ENCODE measurements around the gene ATRN.
"Not testable (repeated sequence)": the region's sequence is repeated elsewhere in the genome, so short reads cannot be mapped to it uniquely, and the experiment has no call there.

The ATRN gene

DNA sequence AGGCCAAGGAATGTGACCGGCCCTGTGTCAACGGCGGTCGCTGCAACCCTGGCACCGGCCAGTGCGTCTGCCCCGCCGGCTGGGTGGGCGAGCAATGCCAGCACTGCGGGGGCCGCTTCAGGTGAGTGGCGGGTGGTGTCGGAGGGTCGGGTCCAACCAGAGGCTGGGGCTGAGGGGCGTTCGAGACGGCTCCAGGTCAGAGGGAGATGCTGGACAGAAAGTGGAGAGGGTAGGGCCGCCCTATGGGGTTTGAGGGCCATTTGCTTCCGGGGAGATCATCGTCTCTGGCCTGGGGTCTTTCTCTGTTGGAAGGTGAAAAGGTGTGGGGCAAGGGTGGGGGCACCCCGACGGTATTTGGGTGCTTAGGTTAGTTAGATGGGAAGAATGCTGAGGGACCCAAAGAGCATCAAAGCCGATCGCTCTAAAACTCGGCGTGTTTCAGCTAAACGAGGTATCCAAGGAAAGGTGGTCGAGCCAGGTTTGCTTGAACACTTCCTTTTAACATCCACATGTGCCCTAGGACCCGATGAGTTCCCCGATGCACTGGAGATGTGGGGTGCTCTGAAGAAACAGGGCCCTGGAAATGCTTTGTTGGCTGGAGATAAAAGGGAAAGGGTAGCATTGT, 691 bp downstream of the ATRN start:
- DNase-seq, result peak; percentile 3

DNA sequence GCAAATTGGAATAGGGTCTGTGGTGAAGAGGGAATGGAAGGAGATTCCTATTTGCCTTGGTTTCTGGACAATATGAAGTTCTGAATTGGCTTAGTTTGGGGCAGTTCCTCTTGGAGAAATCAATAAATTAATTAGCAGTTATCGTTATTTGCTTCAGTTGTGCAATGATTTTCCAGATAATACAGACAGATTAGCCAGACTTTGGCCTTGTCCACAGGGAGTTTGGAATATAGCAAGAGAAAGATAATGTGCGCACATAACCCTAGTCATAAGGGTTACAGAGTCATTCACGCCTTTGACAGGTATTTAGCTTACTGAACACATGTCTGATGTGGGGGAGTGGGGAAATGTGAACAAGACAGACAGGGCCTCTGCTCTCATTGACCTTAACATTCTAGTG, 1.3 kb downstream of the ATRN start:
- no peak for DNase-seq

DNA sequence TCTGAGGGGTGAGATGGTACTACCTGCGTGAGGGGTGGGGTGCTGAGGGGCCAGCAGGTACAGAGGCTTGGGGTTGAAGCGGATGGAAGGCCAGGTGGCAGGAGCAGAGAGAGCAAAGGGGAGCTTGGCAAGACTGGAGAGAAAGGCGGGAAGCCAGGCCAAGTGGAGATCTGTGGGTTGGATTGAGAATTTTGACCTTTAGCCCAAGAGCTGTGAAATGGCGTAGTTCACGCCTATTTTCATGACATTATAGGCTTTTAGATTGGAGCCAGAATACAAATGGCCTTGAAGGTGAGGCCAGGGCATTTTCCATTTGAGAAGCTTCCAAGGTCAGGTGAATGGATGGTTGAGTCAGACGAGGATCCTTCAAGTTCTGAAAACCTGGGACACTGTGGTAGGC, 2.5 kb downstream of the ATRN start:
- no peak for DNase-seq

DNA sequence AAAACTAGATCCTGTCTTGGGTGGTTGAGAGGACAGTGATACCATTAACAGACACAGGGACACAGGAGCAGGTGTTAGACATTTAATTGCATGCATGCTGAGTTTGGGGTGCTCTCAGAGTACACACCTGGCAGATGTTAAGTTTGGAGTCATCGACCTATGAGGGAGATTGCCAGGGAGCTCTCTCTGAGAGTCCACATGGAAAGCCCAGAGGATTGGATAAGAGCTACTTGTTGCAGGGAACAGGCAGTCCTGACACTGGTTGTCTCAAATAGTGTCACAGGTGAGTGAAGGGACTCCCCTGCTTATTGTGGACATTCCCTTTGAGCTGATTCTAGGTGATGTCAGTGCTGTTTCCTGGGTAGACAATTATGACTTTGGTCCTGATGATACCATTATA, 3.1 kb downstream of the ATRN start:
- no peak for DNase-seq

DNA sequence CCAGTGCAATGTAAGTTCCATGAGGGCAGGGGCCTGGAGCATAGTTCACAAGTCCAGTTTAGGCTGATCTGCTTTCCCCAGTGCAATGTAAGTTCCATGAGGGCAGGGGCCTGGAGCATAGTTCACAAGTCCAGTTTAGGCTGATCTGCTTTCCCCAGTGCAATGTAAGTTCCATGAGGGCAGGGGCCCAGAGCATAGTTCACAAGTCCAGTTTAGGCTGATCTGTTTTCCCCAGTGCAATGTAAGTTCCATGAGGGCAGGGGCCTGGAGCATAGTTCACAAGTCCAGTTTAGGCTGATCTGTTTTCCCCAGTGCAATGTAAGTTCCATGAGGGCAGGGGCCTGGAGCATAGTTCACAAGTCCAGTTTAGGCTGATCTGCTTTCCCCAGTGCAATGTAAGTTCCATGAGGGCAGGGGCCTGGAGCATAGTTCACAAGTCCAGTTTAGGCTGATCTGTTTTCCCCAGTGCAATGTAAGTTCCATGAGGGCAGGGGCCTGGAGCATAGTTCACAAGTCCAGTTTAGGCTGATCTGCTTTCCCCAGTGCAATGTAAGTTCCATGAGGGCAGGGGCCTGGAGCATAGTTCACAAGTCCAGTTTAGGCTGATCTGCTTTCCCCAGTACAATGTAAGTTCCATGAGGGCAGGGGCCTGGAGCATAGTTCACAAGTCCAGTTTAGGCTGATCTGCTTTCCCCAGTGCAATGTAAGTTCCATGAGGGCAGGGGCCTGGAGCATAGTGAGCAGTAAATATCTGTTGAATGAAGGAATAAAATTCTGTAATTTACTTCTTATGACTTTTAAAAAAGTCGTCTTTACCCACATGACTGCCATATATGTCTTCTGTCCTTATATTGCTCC, 6.4 kb downstream of the ATRN start:
- DNase-seq, result not testable (repeated sequence)

DNA sequence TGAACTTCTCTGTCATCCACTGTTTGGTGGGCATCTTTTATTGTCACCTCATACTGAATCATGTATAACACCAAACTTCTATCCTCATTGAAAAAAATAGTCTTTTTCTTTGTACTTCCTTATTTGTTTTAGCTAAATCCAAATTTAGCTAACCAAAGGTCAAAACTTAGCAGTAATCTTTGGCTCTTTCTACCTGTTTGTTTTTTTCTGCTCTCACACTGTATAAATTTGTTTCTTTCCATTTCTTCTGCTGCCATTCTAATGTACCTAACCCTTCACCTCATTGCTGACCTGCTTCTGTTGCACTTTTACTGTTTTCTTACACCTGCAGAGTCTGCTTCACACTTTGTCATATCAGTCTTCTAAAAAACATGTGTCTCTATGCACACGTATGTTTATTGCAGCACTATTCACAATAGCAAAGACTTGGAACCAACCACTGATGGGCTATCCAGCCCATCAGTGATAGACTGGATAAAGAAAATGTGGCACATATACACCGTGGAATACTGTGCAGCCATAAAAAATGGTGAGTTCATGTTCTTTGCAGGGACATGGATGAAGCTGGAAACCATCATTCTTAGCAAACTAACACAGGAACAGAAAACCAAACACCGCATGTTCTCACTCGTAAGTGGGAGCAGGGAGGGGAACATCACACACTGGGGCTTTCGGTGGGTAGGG, 7.2 kb downstream of the ATRN start:
- no peak for DNase-seq

DNA sequence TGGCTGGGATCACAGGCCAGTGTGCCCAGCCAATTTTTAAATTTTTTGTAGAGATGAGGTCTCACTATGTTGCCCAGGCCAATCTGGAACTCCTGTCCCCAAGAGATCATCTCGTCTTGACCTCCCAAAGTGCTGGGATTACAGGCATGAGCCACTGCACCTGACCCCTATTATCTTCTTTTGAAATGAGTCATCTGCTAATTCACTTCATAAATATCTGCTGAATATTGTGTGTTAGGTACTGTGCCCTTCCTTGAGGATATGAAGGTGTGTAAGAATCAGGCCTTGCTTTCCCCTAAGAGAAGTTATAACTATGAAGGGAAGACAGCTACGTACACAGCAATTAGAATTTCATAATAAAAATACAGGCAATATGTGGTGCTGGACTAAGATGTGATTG, 8.2 kb downstream of the ATRN start:
- DNase-seq, result no peak

DNA sequence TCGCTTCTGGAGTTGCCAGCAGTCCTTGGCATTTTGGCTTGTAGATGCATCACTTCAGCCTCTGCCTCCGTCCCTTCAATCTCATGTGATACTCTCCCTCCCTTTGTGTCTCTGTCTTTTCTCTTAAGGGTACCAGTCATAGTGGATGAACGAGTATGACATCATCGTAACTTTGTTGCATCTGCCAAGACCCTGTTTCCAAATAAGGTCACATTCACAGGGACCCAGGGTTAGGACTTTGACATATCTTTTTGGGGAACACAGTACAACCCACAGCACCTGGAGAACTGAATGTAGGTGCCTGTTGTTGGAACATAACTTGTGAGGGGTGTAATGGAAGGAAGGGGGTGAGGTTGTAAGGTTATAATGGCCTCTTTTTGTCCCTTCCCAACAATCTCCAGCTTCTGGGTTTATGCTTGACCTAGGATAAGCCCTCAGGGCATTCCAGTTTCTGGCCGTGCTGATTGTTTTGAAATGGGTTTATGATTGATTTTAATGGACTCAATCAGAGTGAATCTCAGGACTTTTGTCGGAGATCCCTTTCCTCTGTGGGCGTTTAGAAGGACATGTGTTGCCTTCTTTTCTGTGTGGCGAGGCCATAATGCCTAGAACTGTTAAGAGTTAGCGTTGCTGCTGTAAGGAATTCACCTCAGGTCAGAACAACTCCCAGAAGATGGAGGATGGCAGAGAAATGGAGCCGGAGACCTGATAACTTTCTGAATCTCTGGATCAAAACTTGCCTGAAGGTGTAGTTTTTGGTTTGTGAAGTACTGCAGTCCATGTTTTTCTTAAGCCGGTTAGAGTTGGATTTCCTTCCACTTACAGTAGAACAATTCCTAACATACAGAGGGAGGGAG, 9.2 kb downstream of the ATRN start:
- no peak for DNase-seq

DNA sequence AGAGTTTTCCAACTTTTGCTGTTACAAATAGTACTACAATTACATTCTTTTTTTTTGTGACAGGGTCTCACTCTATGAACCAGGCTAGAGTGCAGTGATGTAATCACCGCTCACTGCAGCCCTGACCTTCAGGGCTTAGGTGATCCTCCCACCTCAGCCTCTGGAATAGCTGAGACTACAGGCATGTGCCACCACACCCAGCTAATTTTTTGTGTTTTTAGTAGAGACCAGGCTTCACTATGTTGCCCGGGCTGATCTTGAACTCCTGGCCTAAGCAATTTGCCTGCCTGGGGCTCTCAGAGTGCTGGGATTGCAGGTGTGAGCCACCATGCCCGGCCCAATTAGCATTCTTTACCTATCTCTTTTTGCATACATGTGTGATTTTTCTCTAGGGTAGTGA, 12.5 kb downstream of the ATRN start:
- no peak for DNase-seq

DNA sequence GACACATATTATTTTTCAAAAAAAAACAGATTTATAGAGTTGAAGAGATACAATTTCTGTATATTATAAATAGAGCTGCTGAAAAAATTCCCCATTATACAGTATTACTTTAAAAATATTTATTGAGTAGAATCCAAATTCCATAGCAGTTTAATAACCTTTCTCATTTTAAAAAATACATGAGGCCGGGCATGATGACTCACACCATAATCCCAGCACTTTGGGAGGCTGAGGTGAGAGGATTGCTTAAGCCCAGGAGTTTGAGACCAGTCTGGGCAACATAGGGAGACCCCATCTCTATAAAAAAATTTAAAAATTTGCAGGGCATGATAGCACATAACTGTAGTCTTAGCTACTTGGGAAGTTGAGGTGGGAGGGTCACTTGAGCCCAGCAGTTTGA, 13.0 kb downstream of the ATRN start:
- DNase-seq, result no peak

DNA sequence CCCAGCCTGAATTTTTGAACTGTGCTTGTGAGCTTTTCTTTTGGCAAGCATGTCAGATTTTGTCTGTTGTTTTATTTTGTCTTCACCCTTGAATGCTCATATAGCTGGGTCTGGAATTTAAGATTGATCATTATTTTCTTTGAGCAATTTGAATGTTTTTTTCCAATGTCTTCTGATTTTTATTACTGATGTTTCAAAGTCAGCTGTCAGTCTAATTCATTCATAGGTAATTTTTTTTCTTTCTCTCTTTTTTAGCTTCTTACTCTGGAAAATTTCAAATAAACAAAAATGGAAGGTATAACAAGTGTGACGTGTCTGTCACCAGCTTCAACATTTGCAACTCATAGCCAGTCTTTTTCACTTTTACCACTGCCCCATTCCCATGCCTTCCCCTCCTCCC, 15.1 kb downstream of the ATRN start:
- no peak for DNase-seq

DNA sequence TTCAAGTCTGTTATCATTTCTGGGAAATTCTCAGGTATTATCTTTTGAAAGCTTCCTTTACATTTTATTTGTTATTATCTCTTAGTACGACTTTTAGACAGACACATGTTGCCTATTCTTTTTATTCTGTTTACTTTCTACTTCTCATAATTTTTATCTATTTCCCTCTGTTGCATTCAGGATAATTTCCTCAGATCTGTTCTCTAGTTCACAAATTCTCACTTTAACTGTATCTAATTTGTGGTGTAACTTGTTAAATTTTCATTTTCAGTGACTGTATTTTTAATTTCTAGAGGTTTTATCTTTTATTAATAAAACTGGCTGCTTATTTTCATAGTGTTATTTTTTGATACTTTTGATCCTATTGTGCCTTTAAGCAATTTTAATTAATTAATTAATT, 16.0 kb downstream of the ATRN start:
- no peak for DNase-seq

DNA sequence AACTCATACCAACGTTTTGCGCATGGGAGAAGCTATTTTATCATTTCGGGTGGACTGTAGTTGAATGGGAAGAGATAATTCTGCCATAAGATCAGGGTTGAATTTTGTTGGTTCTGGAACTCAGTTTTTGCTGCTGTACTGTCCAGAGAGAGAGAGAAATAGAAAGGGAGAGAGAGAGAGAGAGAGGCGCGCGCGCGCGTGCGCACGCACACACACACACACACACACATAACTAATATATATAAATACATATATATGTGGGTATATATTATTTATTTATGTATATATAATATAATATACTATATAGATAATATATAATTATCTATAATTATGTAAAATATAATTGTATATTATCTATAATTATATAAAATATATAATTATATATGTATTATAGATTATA, 21.9 kb downstream of the ATRN start:
- no peak for DNase-seq

DNA sequence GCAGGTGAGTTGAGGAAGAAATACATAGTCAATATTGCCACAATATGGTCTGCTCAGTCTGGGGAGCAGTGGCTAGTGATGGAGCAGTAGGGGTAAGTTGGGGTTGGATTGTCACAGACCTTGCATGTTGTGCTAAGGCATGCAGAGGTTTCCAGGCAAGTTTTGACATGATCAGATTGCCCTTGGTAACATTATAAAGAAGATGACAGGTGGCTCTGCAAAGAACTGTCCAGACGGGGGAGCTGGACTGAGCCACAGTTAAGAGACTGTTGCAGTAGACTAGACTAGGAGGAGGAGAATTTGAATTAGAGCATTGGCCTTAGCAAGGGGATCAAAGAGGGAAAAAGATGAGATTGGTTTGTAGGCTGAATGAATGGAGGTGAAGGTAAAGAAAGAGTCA, 23.4 kb downstream of the ATRN start:
- no peak for DNase-seq

DNA sequence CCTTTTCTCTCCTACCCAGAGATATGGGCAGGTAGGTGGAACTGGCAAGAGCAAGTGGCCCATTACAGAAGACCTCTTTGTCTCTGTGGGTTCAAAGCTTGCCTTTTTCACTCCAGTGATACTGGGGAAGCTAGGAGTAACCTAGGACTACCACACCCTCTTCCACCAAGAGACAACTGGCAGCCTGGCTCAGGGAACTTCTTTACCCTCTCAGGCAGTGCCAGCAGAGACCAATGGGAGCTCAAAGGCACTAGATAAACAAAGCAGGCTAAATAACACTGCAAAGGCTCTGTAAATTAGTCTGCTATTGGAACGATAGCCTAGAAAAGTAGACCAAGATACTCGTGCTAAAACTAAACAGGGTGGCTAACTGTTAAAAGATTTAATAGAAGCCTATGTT, 32.1 kb downstream of the ATRN start:
- DNase-seq, result no peak

DNA sequence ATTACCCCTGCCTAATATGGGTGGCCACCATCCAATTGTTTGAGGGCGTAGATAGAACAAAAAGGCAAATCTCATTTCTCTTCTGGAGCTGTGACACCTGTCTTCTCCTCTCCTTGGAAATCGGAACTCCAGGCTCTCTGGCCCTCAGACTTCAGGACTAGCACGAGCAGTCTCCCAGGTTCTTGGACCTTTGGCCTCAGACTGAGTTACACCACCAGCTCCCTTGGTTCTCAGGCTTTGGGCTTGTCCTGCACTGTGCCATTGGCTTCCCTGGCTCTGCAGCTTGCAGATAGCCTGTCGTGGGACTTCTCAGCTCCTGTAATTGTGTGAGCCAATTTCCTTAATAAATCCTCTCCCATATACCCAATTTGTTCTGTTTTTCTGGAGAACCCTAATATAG, 34.3 kb downstream of the ATRN start:
- DNase-seq, result no peak

DNA sequence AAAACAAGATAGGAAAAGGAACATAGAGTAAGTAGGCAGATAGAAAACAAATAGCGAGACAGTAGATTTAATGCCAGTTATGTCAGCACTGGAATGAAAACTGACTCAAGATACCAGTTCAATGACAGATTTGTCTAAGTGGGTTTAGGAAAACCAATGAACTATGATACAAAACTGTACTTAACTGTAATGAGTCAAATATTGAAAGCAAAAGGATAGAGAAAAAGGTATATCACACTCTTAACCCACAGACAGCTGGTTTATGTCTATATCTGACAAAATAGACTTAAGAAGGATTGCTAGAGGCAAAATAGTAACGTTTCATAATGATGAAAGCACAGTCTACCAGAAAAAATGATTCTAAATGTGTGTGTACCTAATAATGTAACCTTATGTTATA, 38.2 kb downstream of the ATRN start:
- DNase-seq, result no peak

DNA sequence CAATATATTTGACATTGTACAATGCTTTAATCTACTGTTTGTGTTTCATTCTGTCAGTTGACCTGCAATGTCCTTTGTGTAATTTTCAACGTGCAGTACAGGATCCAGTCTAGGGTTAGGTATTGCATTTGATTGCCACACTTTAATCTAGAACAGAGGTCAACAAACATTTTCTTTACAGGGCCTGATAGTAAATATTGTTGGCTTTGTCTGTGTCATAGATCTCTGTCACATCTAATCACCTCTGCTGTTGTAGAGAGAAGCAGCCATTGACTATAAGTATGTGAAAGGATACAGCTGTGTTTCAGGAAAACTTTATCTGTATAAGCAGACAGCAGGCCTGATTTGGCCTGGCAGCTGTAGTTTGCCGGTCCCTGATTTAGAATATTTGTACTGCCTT, 39.3 kb downstream of the ATRN start:
- no peak for DNase-seq

DNA sequence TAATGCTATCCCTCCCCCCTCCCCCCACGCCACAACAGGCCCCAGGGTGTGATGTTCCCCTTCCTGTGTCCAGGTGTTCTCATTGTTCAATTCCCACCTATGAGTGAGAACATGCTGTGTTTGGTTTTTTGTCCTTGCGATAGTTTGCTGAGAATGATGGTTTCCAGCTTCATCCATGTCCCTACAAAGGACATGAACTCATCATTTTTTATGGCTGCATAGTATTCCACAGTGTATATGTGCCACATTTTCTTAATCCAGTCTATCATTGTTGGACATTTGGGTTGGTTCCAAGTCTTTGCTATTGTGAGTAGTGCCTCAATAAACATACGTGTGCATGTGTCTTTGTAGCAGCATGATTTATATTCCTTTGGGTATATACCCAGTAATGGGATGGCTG, 41.4 kb downstream of the ATRN start:
- DNase-seq, result not testable (repeated sequence)

DNA sequence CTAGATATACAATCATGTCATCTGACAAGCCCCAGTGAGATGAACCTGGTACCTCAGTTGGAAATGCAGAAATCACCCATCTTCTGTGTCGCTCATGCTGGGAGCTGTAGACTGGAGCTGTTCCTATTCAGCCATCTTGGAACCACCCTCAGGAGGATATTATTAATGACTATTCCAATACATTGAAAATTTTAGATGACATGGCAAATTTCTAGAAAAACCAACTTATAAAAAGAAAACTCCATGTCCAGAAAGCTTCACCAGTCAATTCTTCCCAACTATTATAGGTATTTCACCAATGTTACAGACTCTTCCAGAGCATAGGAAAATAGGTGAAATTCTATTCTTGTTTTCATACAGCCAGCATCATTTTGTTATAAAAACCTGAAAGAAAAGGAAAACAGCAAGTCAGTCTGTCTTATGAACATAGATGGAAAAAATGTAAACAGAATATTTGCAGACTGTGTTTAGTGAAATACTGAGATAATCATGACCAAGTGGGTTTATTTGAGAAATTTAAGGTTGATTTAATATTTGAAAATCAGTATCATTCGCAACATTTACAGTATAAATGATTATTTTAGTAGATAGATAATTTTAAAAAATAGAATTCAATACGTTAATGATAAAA, 43.3 kb downstream of the ATRN start:
- no peak for DNase-seq

DNA sequence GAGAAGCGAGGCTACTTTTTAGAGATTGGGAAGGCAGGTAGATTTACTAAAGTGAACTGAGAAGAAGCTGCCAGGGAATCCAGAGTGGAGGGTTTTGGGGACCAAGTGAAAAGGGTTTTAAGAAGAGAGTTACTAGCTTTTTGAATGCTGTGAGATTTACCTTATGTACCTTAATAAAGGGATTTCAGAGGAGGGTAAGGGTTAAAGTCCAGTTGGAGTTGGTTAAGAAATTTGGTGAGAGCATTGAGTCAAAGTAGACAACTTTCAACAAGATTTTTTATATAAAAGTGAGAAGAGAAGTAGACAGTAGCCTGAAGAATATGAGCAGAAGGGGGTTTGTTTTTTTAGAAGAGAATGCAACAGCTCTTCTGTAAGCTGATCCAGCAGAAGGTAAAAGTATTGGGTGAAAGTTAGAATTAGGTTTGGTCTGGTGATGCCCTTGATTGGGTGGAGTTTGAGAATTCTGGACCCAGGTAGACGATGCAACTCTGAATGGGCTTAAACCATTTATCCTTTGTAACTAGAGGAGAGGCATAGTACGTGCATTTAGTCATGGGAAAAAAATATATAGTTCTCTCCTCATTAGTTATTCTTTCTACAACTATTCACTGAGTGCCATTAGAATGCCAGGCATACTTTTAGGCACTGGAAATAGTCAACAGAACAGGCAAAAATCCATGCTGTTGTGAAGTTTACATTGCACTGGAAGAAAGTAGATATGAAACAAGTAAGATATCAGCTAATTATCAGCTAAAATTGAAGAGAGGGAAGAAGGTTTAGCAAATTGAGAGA, 44.8 kb downstream of the ATRN start:
- no peak for DNase-seq

All from CD4-positive, alpha-beta T cell treated with Interleukin-17A for 4 hours (primary cell).